ENCODE data around the gene KRTAP10-8. TPM values are rescaled to one million over a fixed set of nuclear protein-coding genes. Genes with fewer than 3 reads are reported as not detected.

Gene KRTAP10-8
- total RNA-seq, 1 experiment from 2014 or later = not detected

DNA sequence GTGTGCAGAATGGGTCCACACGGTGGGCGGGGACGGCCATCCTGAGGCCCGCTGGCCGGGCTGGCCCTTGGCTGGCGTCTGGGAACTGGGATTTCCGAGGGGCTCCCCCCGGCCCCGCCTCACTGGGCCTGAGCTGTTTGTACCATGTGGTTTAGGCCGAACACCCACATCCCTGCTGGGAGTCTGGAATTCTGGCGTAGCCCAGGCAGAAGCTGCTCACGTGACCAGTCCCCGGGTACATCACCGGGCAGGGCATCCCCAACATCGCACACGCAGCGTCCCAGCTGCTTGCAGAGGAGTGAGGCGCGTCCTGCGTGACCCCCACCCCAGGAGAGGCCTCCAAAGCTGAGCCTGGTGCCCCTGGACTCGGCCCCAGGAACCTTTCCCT is 9.4 kb upstream of the KRTAP10-8 start:
- no peaks in the 10 kb centered on the region for H3K36me3 Mint-ChIP-seq (ENCODE audit: insufficient read depth, unreplicated experiment)
- CTCF ChIA-PET = no interaction called here
- H3K27ac Mint-ChIP-seq (ENCODE audit: unreplicated experiment) = no peak overlapping the region

DNA sequence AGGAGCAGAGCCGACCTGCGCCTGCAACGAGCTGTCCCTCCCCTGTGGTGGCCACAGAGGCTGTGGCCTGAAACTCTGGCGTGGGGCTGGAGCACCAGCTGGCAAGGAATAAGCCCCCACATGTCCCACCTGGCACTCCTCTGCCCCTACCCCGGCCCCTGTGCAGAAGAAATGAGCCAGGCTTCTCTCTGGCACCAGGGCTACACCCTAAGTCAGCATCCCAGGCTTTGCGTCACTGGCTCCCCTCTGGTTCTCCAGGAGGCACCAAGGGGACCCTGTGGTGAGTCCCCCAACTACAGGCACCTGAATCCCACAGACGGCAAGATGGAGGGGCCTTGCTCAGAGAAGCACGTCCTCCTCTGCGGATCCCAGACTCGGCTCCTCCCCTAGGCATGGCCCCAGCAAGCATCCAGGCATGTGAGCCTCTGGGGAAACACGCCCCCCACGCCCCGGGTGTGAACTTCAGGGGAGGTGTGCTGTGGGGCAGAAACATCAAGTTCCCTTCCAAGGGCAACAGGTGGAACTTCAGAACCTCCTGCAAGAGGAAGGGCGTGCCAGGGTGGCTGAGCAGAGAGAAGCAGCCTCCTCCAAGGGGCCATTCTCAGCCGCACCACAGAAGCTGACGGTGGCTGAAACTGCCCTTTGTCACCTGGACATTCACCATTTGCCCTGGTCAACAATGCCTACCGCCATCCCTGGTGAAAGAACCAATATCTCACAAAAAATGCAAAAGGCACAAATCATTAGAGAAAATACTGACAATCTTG is 8.6 kb upstream of the KRTAP10-8 start:
- Mint-ChIP-seq H3K4me3 (ENCODE audit: low read depth, unreplicated experiment) (no peak overlapping the region), H3K4me1 (ENCODE audit: low read depth, unreplicated experiment) (no peaks in the 10 kb centered on the region), H3K36me3 (ENCODE audit: insufficient read depth, unreplicated experiment) (no peaks in the 10 kb centered on the region), H3K27ac (ENCODE audit: unreplicated experiment) (no peak overlapping the region), H3K9me3 (ENCODE audit: low read depth, unreplicated experiment) (no peaks in the 10 kb centered on the region), H3K27me3 (ENCODE audit: unreplicated experiment) (peaks cover 79% of the 10 kb centered on the region)
- TF ChIP-seq, protein P1, sequence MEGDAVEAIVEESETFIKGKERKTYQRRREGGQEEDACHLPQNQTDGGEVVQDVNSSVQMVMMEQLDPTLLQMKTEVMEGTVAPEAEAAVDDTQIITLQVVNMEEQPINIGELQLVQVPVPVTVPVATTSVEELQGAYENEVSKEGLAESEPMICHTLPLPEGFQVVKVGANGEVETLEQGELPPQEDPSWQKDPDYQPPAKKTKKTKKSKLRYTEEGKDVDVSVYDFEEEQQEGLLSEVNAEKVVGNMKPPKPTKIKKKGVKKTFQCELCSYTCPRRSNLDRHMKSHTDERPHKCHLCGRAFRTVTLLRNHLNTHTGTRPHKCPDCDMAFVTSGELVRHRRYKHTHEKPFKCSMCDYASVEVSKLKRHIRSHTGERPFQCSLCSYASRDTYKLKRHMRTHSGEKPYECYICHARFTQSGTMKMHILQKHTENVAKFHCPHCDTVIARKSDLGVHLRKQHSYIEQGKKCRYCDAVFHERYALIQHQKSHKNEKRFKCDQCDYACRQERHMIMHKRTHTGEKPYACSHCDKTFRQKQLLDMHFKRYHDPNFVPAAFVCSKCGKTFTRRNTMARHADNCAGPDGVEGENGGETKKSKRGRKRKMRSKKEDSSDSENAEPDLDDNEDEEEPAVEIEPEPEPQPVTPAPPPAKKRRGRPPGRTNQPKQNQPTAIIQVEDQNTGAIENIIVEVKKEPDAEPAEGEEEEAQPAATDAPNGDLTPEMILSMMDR (IDR thresholded peaks at IDR 0.05; ENCODE audit: unreplicated experiment) = no peak
- no peak for DNase-seq
- no TSS peak for BruUV-seq (replicated peaks)
- CTCF ChIA-PET = no interaction called here
- intact Hi-C loops (cut with micrococcal nuclease; ENCODE audit: unreplicated experiment) = no loop called here

More for the DNA sequence above, 9.4 kb upstream of the KRTAP10-8 start:
- TF ChIP-seq, protein P1 (IDR thresholded peaks at IDR 0.05; ENCODE audit: unreplicated experiment) = no peak
- Mint-ChIP-seq H3K27me3 (ENCODE audit: unreplicated experiment) (peaks cover 82% of the 10 kb centered on the region), H3K9me3 (ENCODE audit: low read depth, unreplicated experiment) (no peaks in the 10 kb centered on the region), H3K4me3 (ENCODE audit: low read depth, unreplicated experiment) (no peak overlapping the region), H3K4me1 (ENCODE audit: low read depth, unreplicated experiment) (no peaks in the 10 kb centered on the region)
- DNase-seq = no peak
- intact Hi-C loops (cut with micrococcal nuclease; ENCODE audit: unreplicated experiment) = no loop called here
- BruUV-seq (replicated peaks) = no TSS peak

- Mint-ChIP-seq H3K27ac (ENCODE audit: unreplicated experiment) (no peak overlapping the region), H3K4me1 (ENCODE audit: low read depth, unreplicated experiment) (no peaks in the 10 kb centered on the region), H3K9me3 (ENCODE audit: low read depth, unreplicated experiment) (no peaks in the 10 kb centered on the region), H3K36me3 (ENCODE audit: insufficient read depth, unreplicated experiment) (no peaks in the 10 kb centered on the region), H3K27me3 (ENCODE audit: unreplicated experiment) (peaks cover 73% of the 10 kb centered on the region), H3K4me3 (ENCODE audit: low read depth, unreplicated experiment) (no peak overlapping the region)
- TF ChIP-seq, protein P1 (IDR thresholded peaks at IDR 0.05; ENCODE audit: unreplicated experiment) = no peak
- BruUV-seq (replicated peaks) = no TSS peak
- no peak for DNase-seq
- CTCF ChIA-PET = no interaction called here
- intact Hi-C loops (cut with micrococcal nuclease; ENCODE audit: unreplicated experiment) = no loop called here
Measured at GRCh38 chr21:44603911-44604310, 8.0 kb upstream of the KRTAP10-8 start.

DNA sequence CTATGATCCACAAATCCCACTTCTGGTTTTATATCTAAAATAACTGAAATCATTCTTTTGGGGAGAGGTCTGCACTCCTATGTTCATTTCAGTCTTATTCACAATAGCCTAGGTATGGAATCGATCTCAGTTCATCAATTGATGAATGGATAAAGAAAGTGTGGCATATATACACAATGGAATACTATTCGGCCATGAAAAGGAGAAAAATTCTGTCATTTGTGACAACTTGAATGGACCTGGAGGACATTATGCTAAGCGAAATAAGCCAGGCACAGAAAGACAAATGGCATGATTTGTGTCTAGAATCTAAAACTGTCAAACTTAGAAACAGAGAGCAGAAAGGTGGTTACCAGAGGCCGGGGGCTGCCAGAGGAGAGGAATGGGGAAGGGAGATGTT is 5.4 kb upstream of the KRTAP10-8 start:
- no peak overlapping the region for H3K4me3 Mint-ChIP-seq (ENCODE audit: low read depth, unreplicated experiment)
- no peaks in the 10 kb centered on the region for H3K36me3 Mint-ChIP-seq (ENCODE audit: insufficient read depth, unreplicated experiment)
- no peak overlapping the region for H3K27ac Mint-ChIP-seq (ENCODE audit: unreplicated experiment)
- peaks cover 47% of the 10 kb centered on the region for H3K27me3 Mint-ChIP-seq (ENCODE audit: unreplicated experiment)
- H3K9me3 Mint-ChIP-seq (ENCODE audit: low read depth, unreplicated experiment) = peaks cover 7% of the 10 kb centered on the region
- H3K4me1 Mint-ChIP-seq (ENCODE audit: low read depth, unreplicated experiment) = no peaks in the 10 kb centered on the region
- TF ChIP-seq, protein P1 (IDR thresholded peaks at IDR 0.05; ENCODE audit: unreplicated experiment) = no peak
- DNase-seq = no peak
- intact Hi-C loops (cut with micrococcal nuclease; ENCODE audit: unreplicated experiment) = no loop called here
- no TSS peak for BruUV-seq (replicated peaks)
- CTCF ChIA-PET = no interaction called here

All from Calu3 (cell line).